Measurements from ENCODE around the gene SERTAD2.

- TF ChIP-seq MAX (IDR thresholded peaks at IDR 0.05; ENCODE audit: insufficient read depth, insufficient read length) (no peak), CTCF (IDR thresholded peaks at IDR 0.05; ENCODE audit: extremely low read depth in 1 of 2, insufficient read depth in 1 of 2, low read depth in 1 of 2, low read length in 2 of 2) (no peak)
These were observed 33.1 kb downstream of the SERTAD2 start for GRCh38 chr2:64620661-64621060.

Data from endothelial cell of umbilical vein (primary cell).